Duodenal mucosa (tissue), 2 donors: ENCODE results near the gene PTPN13.

Experiments
- H3K27ac ChIP-seq: one replicate; pipeline ENCODE4 v1.7.0; 2013; ENCODE audit warnings: low read depth, low read length
- H3K27me3 ChIP-seq, 2 donors: one replicate each; pipeline ENCODE4 v1.7.0; 2013; ENCODE audit warnings: low read length in 2 of 2, control low read depth in 1 of 2; ENCODE audit not compliant: insufficient read depth in 2 of 2, control insufficient read depth in 1 of 2
- H3K36me3 ChIP-seq, 2 donors: one replicate each; pipeline ENCODE4 v1.7.0; 2013; ENCODE audit warnings: low read length in 2 of 2, control low read depth in 1 of 2; ENCODE audit not compliant: insufficient read depth in 2 of 2, control insufficient read depth in 1 of 2
- H3K4me1 ChIP-seq, 2 donors: one replicate each; pipeline ENCODE4 v1.7.0; 2013; ENCODE audit warnings: low read length in 2 of 2, control low read depth in 1 of 2; ENCODE audit not compliant: insufficient read depth in 2 of 2, control insufficient read depth in 1 of 2
- H3K4me3 ChIP-seq, 2 donors: one replicate each; pipeline ENCODE4 v1.7.0; 2013; ENCODE audit warnings: low read length in 2 of 2, low read depth in 1 of 2
- H3K9ac ChIP-seq, 2 donors: one replicate each; pipeline ENCODE4 v1.7.0; 2013; ENCODE audit warnings: low read length in 2 of 2, low read depth in 1 of 2
- H3K9me3 ChIP-seq, 2 donors: one replicate each; pipeline ENCODE4 v1.7.0; 2013; ENCODE audit warnings: low read length in 2 of 2, control low read depth in 1 of 2; ENCODE audit not compliant: control insufficient read depth in 1 of 2

Gene PTPN13

DNA sequence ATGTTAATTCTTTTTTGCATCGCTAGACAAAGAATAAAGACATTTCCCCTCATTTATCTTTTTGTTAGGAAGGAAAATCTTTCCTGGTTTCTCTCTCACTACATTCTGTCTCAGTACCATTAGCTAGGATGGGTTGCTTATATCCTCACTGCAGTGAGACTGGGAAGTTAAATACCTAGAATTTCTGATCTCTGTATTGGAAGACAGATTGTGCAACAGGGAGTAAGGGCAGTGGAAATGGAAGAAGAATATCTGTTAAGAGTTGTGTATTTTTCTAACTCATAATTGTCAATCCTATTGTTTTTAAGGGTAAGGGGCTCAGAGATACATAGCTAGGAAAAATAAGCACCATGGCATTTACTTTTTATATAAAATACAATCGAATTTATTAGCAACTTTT is 19.6 kb downstream of the PTPN13 start:
- H3K36me3 ChIP-seq = no peaks in the 10 kb centered on the region
- H3K4me1 ChIP-seq = no peaks in the 10 kb centered on the region
- H3K9me3 ChIP-seq = no peaks in the 10 kb centered on the region
- H3K4me3 ChIP-seq = no peak overlapping the region
- H3K27me3 ChIP-seq = no peaks in the 10 kb centered on the region
- no peak overlapping the region for H3K27ac ChIP-seq
- H3K9ac ChIP-seq = no peak overlapping the region

GRCh38 chr4:86614865-86615264 is 20.8 kb downstream of the PTPN13 start:
- H3K9ac ChIP-seq = no peak overlapping the region
- H3K4me3 ChIP-seq = no peak overlapping the region
- no peaks in the 10 kb centered on the region for H3K27me3 ChIP-seq
- H3K9me3 ChIP-seq = no peaks in the 10 kb centered on the region
- no peaks in the 10 kb centered on the region for H3K36me3 ChIP-seq
- no peaks in the 10 kb centered on the region for H3K4me1 ChIP-seq
- H3K27ac ChIP-seq = no peak overlapping the region

DNA sequence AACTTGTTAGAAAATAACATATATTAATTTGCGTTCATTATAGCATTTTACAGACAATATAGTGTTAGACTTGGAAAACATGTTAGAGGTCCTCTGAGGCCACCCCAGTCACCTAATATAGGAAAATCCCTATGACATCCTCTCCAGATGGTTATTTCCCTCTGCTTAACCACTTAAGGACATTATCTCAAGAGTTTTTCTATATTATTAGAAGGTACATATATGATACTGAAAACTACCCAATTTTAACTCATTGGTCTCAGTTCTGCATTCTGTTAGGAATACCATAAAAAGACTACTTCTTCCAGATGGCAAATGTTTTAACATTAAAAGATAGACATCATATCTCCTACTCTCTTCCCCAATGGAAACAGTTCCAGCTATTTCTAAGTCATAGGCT is 21.4 kb downstream of the PTPN13 start:
- no peak overlapping the region for H3K9ac ChIP-seq
- H3K9me3 ChIP-seq = no peaks in the 10 kb centered on the region
- no peak overlapping the region for H3K4me3 ChIP-seq
- H3K27ac ChIP-seq = no peak overlapping the region
- H3K4me1 ChIP-seq = no peaks in the 10 kb centered on the region
- no peaks in the 10 kb centered on the region for H3K27me3 ChIP-seq
- H3K36me3 ChIP-seq = no peaks in the 10 kb centered on the region

- H3K27me3 ChIP-seq = no peaks in the 10 kb centered on the region
- H3K9me3 ChIP-seq = no peaks in the 10 kb centered on the region
- H3K4me1 ChIP-seq = no peaks in the 10 kb centered on the region
- H3K4me3 ChIP-seq = no peak overlapping the region
- no peaks in the 10 kb centered on the region for H3K36me3 ChIP-seq
- H3K9ac ChIP-seq = no peak overlapping the region
- no peak overlapping the region for H3K27ac ChIP-seq
Measured at GRCh38 chr4:86619656-86620055, 25.5 kb downstream of the PTPN13 start.

DNA sequence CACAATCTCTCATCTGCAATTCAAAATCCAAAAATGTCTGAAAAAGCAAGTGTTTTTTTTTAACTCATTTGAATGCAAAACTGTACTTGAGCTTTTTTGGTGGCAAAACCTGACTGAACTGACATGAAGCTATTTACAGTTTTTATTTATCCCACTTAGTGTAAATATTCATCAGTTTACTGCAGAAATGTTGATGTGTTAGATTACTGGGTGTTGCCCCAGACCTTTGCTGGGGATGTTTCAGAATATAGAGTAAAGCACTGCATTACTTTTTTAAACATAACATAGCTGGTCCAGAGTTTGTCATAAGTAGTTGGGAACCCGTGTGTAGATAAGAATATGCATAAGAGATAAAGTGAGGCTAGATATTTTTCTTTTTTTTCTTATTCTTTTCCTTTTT is 27.3 kb downstream of the PTPN13 start:
- Histone ChIP-seq H3K9ac (no peak overlapping the region), H3K4me1 (no peaks in the 10 kb centered on the region), H3K36me3 (no peaks in the 10 kb centered on the region), H3K4me3 (no peak overlapping the region), H3K27me3 (no peaks in the 10 kb centered on the region), H3K9me3 (no peaks in the 10 kb centered on the region), H3K27ac (no peak overlapping the region)

GRCh38 chr4:86626066-86626465 is 32.0 kb downstream of the PTPN13 start:
- H3K4me3 ChIP-seq = no peak overlapping the region
- H3K4me1 ChIP-seq = no peaks in the 10 kb centered on the region
- no peaks in the 10 kb centered on the region for H3K36me3 ChIP-seq
- H3K27me3 ChIP-seq = no peaks in the 10 kb centered on the region
- no peak overlapping the region for H3K9ac ChIP-seq
- no peak overlapping the region for H3K27ac ChIP-seq
- H3K9me3 ChIP-seq = no peaks in the 10 kb centered on the region

DNA sequence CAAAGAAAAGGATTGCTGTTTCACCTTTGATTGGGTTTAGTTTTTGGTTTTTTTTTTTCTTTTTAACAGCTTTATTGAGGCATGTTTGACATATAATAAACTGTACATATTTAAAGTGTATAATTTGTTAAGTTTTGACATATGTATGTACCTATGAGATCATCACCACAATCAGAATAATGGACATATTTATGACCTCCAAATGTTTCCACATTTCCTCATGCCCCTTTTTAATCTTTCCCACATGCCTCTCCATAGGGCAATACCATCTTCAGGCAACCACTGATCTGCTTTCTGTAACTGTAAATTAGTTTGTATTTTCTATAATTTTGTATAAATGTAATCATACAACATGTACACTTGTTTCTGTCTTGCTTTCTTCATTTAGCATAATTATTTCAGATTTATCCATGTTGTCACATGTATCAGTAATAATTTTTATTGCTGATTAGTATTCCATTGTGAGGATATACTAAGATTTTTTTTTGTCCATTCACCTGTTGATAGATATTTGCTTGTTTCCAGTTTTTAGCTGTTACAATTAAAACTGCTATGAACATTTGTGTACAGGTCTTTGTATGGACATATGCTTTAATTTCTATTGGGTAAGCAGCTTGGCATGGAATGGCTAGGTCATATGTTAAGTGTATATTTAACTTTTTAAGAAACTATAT is 33.5 kb downstream of the PTPN13 start:
- Histone ChIP-seq H3K4me1 (no peaks in the 10 kb centered on the region), H3K9me3 (no peaks in the 10 kb centered on the region), H3K36me3 (no peaks in the 10 kb centered on the region), H3K9ac (no peak overlapping the region), H3K4me3 (no peak overlapping the region), H3K27me3 (no peaks in the 10 kb centered on the region), H3K27ac (no peak overlapping the region)

DNA sequence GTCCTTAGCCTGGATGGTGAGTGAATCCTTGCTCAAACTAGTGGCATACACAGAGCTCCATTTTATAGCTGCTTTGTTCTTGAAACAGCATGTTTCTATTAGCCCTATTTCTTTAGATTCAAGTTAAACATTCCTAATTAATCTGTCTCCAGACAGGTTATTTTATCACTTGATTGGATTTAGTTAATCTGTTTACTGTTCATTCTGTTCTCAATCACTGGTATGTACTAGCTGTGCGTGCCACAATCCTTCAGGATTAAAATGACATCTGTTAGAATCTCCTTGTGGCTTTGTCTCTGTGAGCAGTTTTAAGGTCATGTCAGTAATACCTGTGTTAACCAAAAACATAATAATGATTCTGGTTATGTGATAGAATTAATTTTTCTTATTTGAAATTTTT is 36.5 kb downstream of the PTPN13 start:
- Histone ChIP-seq H3K9me3 (no peaks in the 10 kb centered on the region), H3K36me3 (no peaks in the 10 kb centered on the region), H3K27me3 (no peaks in the 10 kb centered on the region)

GRCh38 chr4:86631166-86631565 is 37.1 kb downstream of the PTPN13 start:
- Histone ChIP-seq H3K36me3 (no peaks in the 10 kb centered on the region), H3K4me1 (no peaks in the 10 kb centered on the region), H3K27ac (no peak overlapping the region), H3K4me3 (no peak overlapping the region), H3K9me3 (no peaks in the 10 kb centered on the region), H3K9ac (no peak overlapping the region), H3K27me3 (no peaks in the 10 kb centered on the region)

More for the DNA sequence above, 36.5 kb downstream of the PTPN13 start:
- Histone ChIP-seq H3K27ac (no peak overlapping the region), H3K9ac (no peak overlapping the region), H3K4me1 (no peaks in the 10 kb centered on the region), H3K4me3 (no peak overlapping the region)

DNA sequence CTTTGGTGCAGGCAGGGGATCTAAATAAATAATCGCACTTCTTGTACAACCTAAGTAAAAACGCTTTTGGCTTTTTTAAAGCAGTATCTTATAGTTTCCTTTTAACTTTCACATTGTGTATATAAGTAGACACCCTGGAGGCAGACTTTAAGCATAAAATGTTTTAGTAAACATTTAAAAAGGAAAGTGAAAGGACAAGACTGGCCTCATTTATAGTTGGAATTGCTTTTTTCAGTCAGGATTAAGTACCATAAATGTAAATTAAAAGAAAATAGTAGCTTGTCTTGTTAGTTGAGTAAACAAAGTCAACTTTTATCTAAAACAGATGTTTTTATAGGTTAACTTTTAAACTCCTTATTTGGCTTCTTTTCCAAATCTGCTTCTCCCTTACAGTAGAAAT is 39.7 kb downstream of the PTPN13 start:
- H3K9ac ChIP-seq = no peak overlapping the region
- no peaks in the 10 kb centered on the region for H3K9me3 ChIP-seq
- H3K27ac ChIP-seq = no peak overlapping the region
- H3K4me3 ChIP-seq = no peak overlapping the region
- H3K36me3 ChIP-seq = no peaks in the 10 kb centered on the region
- no peaks in the 10 kb centered on the region for H3K27me3 ChIP-seq
- no peaks in the 10 kb centered on the region for H3K4me1 ChIP-seq

- no peaks in the 10 kb centered on the region for H3K36me3 ChIP-seq
- H3K4me1 ChIP-seq = no peaks in the 10 kb centered on the region
- no peak overlapping the region for H3K27ac ChIP-seq
- H3K9me3 ChIP-seq = no peaks in the 10 kb centered on the region
- H3K27me3 ChIP-seq = no peaks in the 10 kb centered on the region
- no peak overlapping the region for H3K4me3 ChIP-seq
- H3K9ac ChIP-seq = no peak overlapping the region
Measured at GRCh38 chr4:86640469-86640868, 46.4 kb downstream of the PTPN13 start.
